ENCODE data around the gene RMI1. TPM values are rescaled to one million over a fixed set of nuclear protein-coding genes. Genes with fewer than 3 reads are reported as not detected.

The RMI1 gene
- total and polyA plus RNA-seq, 2 experiments from 2014 or later = 3.6 to 8.4 TPM

- Histone ChIP-seq H3K27ac (no peak overlapping the region), H3K36me3 (no peaks in the 10 kb centered on the region), H3K27me3 (no peaks in the 10 kb centered on the region), H3K9me3 (ENCODE audit: low read depth) (no peaks in the 10 kb centered on the region), H3K4me3 (no peak overlapping the region), H3K4me1 (ENCODE audit: low read depth) (peaks cover 2% of the 10 kb centered on the region)
- TF ChIP-seq, protein P1, sequence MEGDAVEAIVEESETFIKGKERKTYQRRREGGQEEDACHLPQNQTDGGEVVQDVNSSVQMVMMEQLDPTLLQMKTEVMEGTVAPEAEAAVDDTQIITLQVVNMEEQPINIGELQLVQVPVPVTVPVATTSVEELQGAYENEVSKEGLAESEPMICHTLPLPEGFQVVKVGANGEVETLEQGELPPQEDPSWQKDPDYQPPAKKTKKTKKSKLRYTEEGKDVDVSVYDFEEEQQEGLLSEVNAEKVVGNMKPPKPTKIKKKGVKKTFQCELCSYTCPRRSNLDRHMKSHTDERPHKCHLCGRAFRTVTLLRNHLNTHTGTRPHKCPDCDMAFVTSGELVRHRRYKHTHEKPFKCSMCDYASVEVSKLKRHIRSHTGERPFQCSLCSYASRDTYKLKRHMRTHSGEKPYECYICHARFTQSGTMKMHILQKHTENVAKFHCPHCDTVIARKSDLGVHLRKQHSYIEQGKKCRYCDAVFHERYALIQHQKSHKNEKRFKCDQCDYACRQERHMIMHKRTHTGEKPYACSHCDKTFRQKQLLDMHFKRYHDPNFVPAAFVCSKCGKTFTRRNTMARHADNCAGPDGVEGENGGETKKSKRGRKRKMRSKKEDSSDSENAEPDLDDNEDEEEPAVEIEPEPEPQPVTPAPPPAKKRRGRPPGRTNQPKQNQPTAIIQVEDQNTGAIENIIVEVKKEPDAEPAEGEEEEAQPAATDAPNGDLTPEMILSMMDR (IDR thresholded peaks at IDR 0.05; ENCODE audit: low read depth, low read length) = no peak
- DNase-seq (ENCODE audit: low read depth in 1 of 2, low spot score in 1 of 2) = no peak
These were observed 6.8 kb downstream of the RMI1 start for GRCh38 chr9:83987402-83987791.

DNA sequence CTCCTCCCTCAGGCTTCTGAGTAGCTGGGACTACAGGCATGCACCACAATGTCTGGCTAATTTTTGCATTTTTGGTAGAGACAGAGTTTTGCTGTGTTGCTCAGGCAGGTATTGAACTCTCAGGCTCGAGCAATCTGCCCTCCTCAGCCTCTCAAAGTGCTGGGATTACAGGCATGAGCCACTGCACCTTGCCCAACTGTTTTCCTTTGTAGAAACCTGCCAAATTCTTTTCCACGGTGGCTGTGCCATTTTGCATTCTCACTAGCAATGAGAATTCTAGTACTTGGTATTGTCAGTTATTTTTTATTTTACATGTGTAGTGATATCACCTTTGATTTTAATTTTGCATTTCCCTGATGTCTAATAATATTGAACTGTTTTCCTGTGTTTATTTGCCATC is 7.8 kb downstream of the RMI1 start:
- TF ChIP-seq, protein P1 (IDR thresholded peaks at IDR 0.05; ENCODE audit: low read depth, low read length) = no peak
- DNase-seq (ENCODE audit: low read depth in 1 of 2, low spot score in 1 of 2) = no peak

GRCh38 chr9:83991355-83991754 is 10.8 kb downstream of the RMI1 start:
- no peak overlapping the region for H3K4me3 ChIP-seq
- TF ChIP-seq, protein P1 (IDR thresholded peaks at IDR 0.05; ENCODE audit: low read depth, low read length) = no peak
- H3K9me3 ChIP-seq (ENCODE audit: low read depth) = no peaks in the 10 kb centered on the region
- H3K27me3 ChIP-seq = no peaks in the 10 kb centered on the region
- no peaks in the 10 kb centered on the region for H3K36me3 ChIP-seq
- H3K4me1 ChIP-seq (ENCODE audit: low read depth) = peaks cover 14% of the 10 kb centered on the region
- DNase-seq (ENCODE audit: low read depth in 1 of 2, low spot score in 1 of 2) = no peak
- no peak overlapping the region for H3K27ac ChIP-seq

More for the DNA sequence above, 7.8 kb downstream of the RMI1 start:
- no peaks in the 10 kb centered on the region for H3K36me3 ChIP-seq
- H3K27me3 ChIP-seq = no peaks in the 10 kb centered on the region
- H3K9me3 ChIP-seq (ENCODE audit: low read depth) = no peaks in the 10 kb centered on the region
- H3K27ac ChIP-seq = no peak overlapping the region
- peaks cover 3% of the 10 kb centered on the region for H3K4me1 ChIP-seq (ENCODE audit: low read depth)
- H3K4me3 ChIP-seq = no peak overlapping the region

- Histone ChIP-seq H3K4me3 (no peak overlapping the region), H3K27me3 (no peaks in the 10 kb centered on the region), H3K4me1 (ENCODE audit: low read depth) (peaks cover 18% of the 10 kb centered on the region), H3K9me3 (ENCODE audit: low read depth) (no peaks in the 10 kb centered on the region), H3K27ac (no peak overlapping the region), H3K36me3 (no peaks in the 10 kb centered on the region)
- TF ChIP-seq, protein P1 (IDR thresholded peaks at IDR 0.05; ENCODE audit: low read depth, low read length) = no peak
- no peak for DNase-seq (ENCODE audit: low read depth in 1 of 2, low spot score in 1 of 2)
These were observed 11.8 kb downstream of the RMI1 start for GRCh38 chr9:83992407-83992806.

DNA sequence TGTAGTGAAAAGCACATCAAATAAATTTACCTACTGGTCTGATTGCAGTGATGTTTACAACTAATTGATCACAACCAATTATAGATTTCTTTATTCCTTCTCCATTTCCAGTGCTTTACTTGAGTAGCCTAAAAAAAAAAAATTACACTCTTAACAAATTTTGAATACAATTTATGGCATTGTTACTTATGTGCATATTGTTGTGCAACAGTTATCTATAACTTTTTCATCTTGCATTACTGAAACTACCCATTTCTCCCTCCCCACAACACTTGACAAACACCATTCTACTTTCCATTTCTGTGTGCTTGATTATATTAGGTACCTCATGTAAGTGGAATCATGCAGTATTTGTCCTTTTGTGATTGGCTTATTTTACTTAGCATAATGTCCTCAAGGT is 12.3 kb downstream of the RMI1 start:
- Histone ChIP-seq H3K4me3 (no peak overlapping the region), H3K9me3 (ENCODE audit: low read depth) (no peaks in the 10 kb centered on the region), H3K27ac (no peak overlapping the region), H3K4me1 (ENCODE audit: low read depth) (peaks cover 18% of the 10 kb centered on the region), H3K27me3 (no peaks in the 10 kb centered on the region), H3K36me3 (no peaks in the 10 kb centered on the region)
- TF ChIP-seq, protein P1 (IDR thresholded peaks at IDR 0.05; ENCODE audit: low read depth, low read length) = no peak
- no peak for DNase-seq (ENCODE audit: low read depth in 1 of 2, low spot score in 1 of 2)

GRCh38 chr9:83996126-83996525 is 15.5 kb downstream of the RMI1 start:
- H3K36me3 ChIP-seq = no peaks in the 10 kb centered on the region
- no peaks in the 10 kb centered on the region for H3K9me3 ChIP-seq (ENCODE audit: low read depth)
- peaks cover 18% of the 10 kb centered on the region for H3K4me1 ChIP-seq (ENCODE audit: low read depth)
- H3K27me3 ChIP-seq = no peaks in the 10 kb centered on the region
- TF ChIP-seq, protein P1 (IDR thresholded peaks at IDR 0.05; ENCODE audit: low read depth, low read length) = no peak
- peak in 1 of 2 donors; percentile 80 for DNase-seq (ENCODE audit: low read depth in 1 of 2, low spot score in 1 of 2)
- no peak overlapping the region for H3K27ac ChIP-seq
- H3K4me3 ChIP-seq = no peak overlapping the region

Data from cardiac muscle cell (in vitro differentiated cells and primary cell).